Mucosa of stomach (tissue), 1 donor: ENCODE measurements around the gene FSTL3.
"Not testable (repeated sequence)": the region's sequence is repeated elsewhere in the genome, so short reads cannot be mapped to it uniquely, and the experiment has no call there.

ENCODE experiments used
- H3K27me3 ChIP-seq: one replicate; pipeline ENCODE4 v1.7.0; 2013; ENCODE audit warnings: mild to moderate bottlenecking, low read length; ENCODE audit not compliant: control insufficient read depth, insufficient read depth
- H3K36me3 ChIP-seq: one replicate; pipeline ENCODE4 v1.7.0; 2013; ENCODE audit warnings: low read length; ENCODE audit not compliant: control insufficient read depth, insufficient read depth
- H3K4me1 ChIP-seq: one replicate; pipeline ENCODE4 v1.7.0; 2013; ENCODE audit warnings: mild to moderate bottlenecking, low read length; ENCODE audit not compliant: control insufficient read depth, insufficient read depth
- H3K4me3 ChIP-seq: one replicate; pipeline ENCODE4 v1.7.0; 2013; ENCODE audit warnings: low read length
- H3K9ac ChIP-seq: one replicate; pipeline ENCODE4 v1.7.0; 2013; ENCODE audit warnings: mild to moderate bottlenecking, low read length, moderate library complexity
- H3K9me3 ChIP-seq: one replicate; pipeline ENCODE4 v1.7.0; 2013; ENCODE audit warnings: mild to moderate bottlenecking, low read length, moderate library complexity; ENCODE audit not compliant: control insufficient read depth
- donor health status: Pancreatic carcinoma.

The FSTL3 gene

GRCh38 chr19:668675-669434, 7.3 kb upstream of the FSTL3 start:
- H3K27me3 ChIP-seq, H3K9me3 ChIP-seq, H3K36me3 ChIP-seq, H3K9ac ChIP-seq, H3K4me3 ChIP-seq, H3K4me1 ChIP-seq: not testable (repeated sequence)

GRCh38 chr19:670609-671075, 5.5 kb upstream of the FSTL3 start:
- no peaks in the 10 kb centered on the region for H3K36me3 ChIP-seq
- no peak overlapping the region for H3K4me3 ChIP-seq
- H3K9me3 ChIP-seq: no peaks in the 10 kb centered on the region
- H3K27me3 ChIP-seq: peaks cover 10% of the 10 kb centered on the region
- H3K4me1 ChIP-seq: peaks cover 1% of the 10 kb centered on the region
- H3K9ac ChIP-seq: no peak overlapping the region

DNA sequence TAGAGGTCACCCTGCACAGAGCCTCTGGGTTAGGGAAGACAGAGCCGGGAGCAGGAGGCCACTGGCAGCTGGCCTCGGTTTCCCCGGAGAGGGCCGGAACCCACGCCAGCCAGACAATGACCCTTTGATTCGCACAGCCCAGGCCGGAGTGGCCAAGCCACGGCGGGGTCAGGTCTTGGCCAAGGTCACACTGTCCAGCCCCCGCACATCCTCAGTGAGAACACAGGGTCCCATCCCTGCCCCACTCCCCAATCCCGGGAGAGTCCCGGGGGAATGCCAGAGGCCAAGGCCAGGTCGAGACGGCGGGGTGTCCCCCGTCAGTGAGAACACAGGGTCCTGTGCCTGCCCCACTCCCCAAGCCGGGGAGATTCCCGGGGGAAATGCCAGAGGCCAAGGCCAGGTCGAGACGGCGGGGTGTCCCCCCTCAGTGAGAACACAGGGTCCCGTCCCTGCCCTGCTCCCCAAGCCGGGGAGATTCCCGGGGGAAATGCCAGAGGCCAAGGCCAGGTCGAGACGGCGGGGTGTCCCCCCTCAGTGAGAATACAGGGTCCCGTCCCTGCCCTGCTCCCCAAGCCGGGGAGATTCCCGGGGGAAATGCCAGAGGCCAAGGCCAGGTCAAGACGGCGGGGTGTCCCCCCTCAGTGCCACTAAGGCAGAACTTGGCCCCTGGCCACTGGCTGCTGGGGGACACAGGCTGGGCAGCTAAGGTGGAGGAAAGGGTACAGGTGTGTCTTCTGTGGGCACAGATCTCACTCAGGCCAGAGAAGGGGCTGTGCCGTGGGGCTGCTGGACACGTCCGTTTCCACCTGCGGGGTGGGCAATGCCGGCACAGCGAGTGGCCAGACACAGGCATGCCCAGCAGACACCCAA, 1.7 kb upstream of the FSTL3 start:
- H3K9me3 ChIP-seq: no peaks in the 10 kb centered on the region
- peaks cover 33% of the 10 kb centered on the region for H3K27me3 ChIP-seq
- no peaks in the 10 kb centered on the region for H3K36me3 ChIP-seq
- peaks cover 10% of the 10 kb centered on the region for H3K4me1 ChIP-seq
- no peak overlapping the region for H3K9ac ChIP-seq
- no peak overlapping the region for H3K4me3 ChIP-seq

- peaks cover 33% of the 10 kb centered on the region for H3K27me3 ChIP-seq
Measured at GRCh38 chr19:676007-676338, 219 bp upstream of the FSTL3 start.

DNA sequence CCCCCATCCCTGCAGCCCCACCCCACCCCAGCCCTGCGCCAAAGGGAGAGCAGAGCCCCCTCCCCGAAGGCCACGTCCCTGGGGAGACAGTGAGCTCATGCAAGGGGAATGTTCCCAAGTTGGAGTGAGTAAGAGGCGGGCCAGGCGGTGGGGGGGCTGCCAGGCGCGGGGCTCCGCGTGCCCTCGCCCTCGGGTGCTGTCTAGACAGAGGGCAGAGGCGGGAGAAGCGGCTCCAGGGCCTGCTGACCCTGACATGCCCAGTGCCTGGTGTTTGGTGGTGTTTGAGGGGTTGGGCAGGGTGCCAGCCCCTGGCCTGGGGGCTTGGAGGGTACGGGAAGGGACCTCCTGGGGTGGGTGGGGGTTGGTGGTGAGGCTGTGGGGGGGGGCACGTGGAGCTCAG, 1.0 kb downstream of the FSTL3 start:
- Histone ChIP-seq H3K4me3 (no peak overlapping the region), H3K9me3 (no peaks in the 10 kb centered on the region), H3K27me3 (peaks cover 33% of the 10 kb centered on the region), H3K9ac (peak overlapping the region; percentile 59), H3K36me3 (no peaks in the 10 kb centered on the region), H3K4me1 (peaks cover 10% of the 10 kb centered on the region)

More at GRCh38 chr19:676007-676338, 219 bp upstream of the FSTL3 start:
- Histone ChIP-seq H3K4me3 (no peak overlapping the region), H3K9me3 (no peaks in the 10 kb centered on the region), H3K9ac (no peak overlapping the region), H3K36me3 (no peaks in the 10 kb centered on the region), H3K4me1 (peaks cover 10% of the 10 kb centered on the region)

DNA sequence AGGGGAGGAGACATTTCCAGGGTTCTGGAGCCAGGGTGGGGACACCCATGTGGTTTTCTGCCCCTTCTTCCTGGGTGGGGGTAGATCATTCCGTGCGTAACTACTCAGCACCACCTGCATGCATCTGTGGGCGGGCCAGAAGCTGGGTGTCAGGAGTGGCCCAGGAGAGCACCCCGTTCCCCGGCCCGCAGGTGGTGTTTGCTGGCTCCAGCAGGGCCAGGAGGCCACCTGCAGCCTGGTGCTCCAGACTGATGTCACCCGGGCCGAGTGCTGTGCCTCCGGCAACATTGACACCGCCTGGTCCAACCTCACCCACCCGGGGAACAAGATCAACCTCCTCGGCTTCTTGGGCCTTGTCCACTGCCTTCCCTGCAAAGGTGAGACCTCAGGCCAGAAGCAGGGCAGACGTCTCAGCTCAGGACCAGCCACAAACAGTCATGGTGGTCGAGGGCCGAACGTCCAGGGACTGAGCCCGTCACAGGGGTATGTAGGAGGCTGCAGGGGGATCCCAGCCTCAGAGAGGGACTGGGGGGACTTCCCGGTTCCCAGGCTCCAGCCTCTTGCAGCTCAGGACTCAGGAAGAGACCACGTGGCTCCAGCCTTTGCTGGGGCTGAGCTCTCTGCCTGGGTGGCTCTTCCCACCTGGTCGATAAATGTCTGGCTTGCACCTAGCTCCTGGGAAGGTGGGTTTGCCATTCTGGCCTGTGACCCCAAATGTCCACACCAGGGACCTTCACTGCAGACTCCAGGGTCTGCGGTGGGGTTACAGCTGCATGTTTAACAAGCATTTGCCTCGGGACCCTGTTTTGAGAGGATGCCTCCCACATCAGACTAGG, 1.6 kb downstream of the FSTL3 start:
- no peaks in the 10 kb centered on the region for H3K36me3 ChIP-seq
- H3K9me3 ChIP-seq: no peaks in the 10 kb centered on the region
- H3K27me3 ChIP-seq: peaks cover 33% of the 10 kb centered on the region
- H3K9ac ChIP-seq: no peak overlapping the region
- H3K4me1 ChIP-seq: peaks cover 10% of the 10 kb centered on the region
- H3K4me3 ChIP-seq: no peak overlapping the region

DNA sequence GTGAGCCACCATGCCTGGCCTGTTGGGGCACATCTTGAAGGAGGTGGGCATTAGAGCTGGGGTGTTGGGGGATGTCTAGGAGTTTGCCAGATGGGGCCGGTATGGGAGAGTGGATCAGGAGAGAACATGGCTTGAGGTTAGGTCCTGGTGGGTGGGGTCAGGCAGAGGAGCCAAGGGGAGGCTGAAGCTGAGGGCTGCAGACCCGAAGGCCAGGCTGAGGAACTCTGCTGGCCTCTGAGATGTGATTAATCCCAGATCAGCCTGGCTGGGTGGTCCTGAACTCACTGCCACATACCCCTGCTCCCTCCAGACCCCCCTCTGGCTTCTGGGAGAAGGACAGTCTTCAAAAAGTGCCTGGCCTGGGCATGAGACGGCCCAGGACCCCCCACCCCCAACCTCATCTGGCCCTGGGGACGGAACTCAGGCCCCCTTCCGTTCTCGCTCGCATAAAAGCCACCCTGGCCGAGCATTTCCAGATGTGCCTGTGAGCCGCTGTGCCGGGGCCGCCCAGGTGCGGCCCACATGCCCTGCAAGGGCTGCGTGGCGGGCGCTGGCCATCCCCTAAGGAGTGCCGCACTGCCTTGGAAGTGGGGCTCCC, 2.7 kb downstream of the FSTL3 start:
- Histone ChIP-seq H3K9ac (no peak overlapping the region), H3K4me3 (no peak overlapping the region), H3K4me1 (peaks cover 10% of the 10 kb centered on the region)

DNA sequence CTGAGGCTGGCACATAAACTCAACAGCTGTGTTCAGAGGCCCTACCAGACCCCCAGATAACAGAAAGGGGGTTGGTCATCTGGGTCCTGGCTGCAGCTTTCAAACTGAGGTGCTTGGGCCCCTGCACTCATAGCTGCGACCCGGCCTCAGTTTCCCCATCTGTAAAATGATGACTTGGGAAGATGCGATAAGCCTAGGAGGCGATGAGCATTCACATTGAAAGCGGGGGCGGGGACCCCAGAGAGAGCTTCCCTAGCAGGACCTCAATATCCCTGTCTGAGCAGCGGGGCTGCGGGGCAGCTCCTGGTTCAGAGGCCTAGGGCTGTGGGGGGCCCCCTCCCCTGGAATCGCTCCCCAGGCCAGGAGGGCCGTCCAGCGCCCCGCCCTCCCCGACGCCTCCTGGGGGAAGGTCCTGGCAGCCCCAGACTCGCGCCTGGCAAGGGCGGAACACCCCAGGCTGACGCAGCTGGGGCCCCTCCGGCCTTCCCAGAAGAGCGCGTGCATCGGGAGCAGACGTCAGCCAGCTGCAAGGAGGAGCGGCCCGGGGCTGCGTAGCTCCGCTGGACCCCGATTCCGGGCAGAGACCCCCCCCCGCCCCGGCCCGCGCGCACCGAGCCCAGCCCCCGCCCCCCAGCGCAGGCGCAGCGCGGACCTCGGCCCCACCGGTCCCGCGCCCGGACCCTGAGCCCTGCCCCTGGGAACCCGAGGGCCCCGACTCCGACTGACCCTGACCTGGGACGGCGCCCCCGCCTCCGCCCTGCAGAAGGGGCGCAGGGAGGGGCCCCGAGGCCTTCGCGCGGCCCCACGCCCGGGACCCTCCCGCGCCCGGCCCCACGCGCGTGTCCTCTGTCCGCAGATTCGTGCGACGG, 3.5 kb downstream of the FSTL3 start:
- Histone ChIP-seq H3K9ac (peak overlapping the region; percentile 61), H3K9me3 (no peaks in the 10 kb centered on the region), H3K4me3 (no peak overlapping the region), H3K36me3 (no peaks in the 10 kb centered on the region), H3K27me3 (peaks cover 31% of the 10 kb centered on the region), H3K4me1 (peaks cover 10% of the 10 kb centered on the region)

More for the DNA sequence above, 2.7 kb downstream of the FSTL3 start:
- Histone ChIP-seq H3K9me3 (no peaks in the 10 kb centered on the region), H3K27me3 (peaks cover 33% of the 10 kb centered on the region), H3K36me3 (no peaks in the 10 kb centered on the region)

- Histone ChIP-seq H3K27me3 (peaks cover 23% of the 10 kb centered on the region), H3K36me3 (no peaks in the 10 kb centered on the region), H3K9ac (peak overlapping the region; percentile 74), H3K9me3 (no peaks in the 10 kb centered on the region), H3K4me1 (peaks cover 10% of the 10 kb centered on the region), H3K4me3 (no peak overlapping the region)
Measured at GRCh38 chr19:680287-681028, 4.3 kb downstream of the FSTL3 start.

- Histone ChIP-seq H3K4me1 (peaks cover 6% of the 10 kb centered on the region), H3K9ac (peak overlapping the region; percentile 74), H3K9me3 (no peaks in the 10 kb centered on the region), H3K4me3 (no peak overlapping the region), H3K36me3 (no peaks in the 10 kb centered on the region), H3K27me3 (peaks cover 19% of the 10 kb centered on the region)
Measured at GRCh38 chr19:681029-682019, 5.1 kb downstream of the FSTL3 start.
